ENCODE results near the gene HPCAL4. TPM values are rescaled to one million over a fixed set of nuclear protein-coding genes. Genes with fewer than 3 reads are reported as not detected.
A peak's percentile ranks its signal among the peaks of the same experiment; 100 is the strongest.

HPCAL4 gene
- total RNA-seq, 2 experiments from 2014 or later: 4.9 to 6.0 TPM

GRCh38 chr1:39721664-39722063 lies 30.4 kb upstream of the HPCAL4 start:
- Mint-ChIP-seq H3K4me1 (no peaks in the 10 kb centered on the region), H3K9me3 (no peaks in the 10 kb centered on the region), H3K27ac (no peak overlapping the region), H3K4me3 (no peak overlapping the region), H3K36me3 (no peaks in the 10 kb centered on the region), H3K27me3 (peaks cover 60% of the 10 kb centered on the region)
- POLR2A ChIA-PET: no interaction called here
- DNase-seq (no peak), ATAC-seq (ENCODE audit: low read depth) (no peak)

- ATAC-seq (ENCODE audit: low read depth) (peak; percentile 61), DNase-seq (no peak)
- peaks cover 55% of the 10 kb centered on the region for H3K27me3 Mint-ChIP-seq
- no peaks in the 10 kb centered on the region for H3K9me3 Mint-ChIP-seq
- POLR2A ChIA-PET: interaction anchor here (0.7 to 1.0 kb wide), 2 partner anchors 18 to 1240 kb away, joined by 3 read pairs; partner anchors contain the start of gene PPIE
- no peak overlapping the region for H3K27ac Mint-ChIP-seq
- H3K36me3 Mint-ChIP-seq: no peaks in the 10 kb centered on the region
- H3K4me3 Mint-ChIP-seq: no peak overlapping the region
- no peaks in the 10 kb centered on the region for H3K4me1 Mint-ChIP-seq
These were observed 29.1 kb upstream of the HPCAL4 start for GRCh38 chr1:39720094-39720999.

- no peaks in the 10 kb centered on the region for H3K4me1 Mint-ChIP-seq
- POLR2A ChIA-PET: no interaction called here
- H3K27ac Mint-ChIP-seq: no peak overlapping the region
- ATAC-seq (ENCODE audit: low read depth) (no peak), DNase-seq (no peak)
- H3K36me3 Mint-ChIP-seq: no peaks in the 10 kb centered on the region
- H3K27me3 Mint-ChIP-seq: peaks cover 49% of the 10 kb centered on the region
- no peak overlapping the region for H3K4me3 Mint-ChIP-seq
- H3K9me3 Mint-ChIP-seq: no peaks in the 10 kb centered on the region
These were observed 26.6 kb upstream of the HPCAL4 start for GRCh38 chr1:39717809-39718208.

- Mint-ChIP-seq H3K27me3 (peaks cover 35% of the 10 kb centered on the region), H3K4me3 (no peak overlapping the region)
- POLR2A ChIA-PET: no interaction called here
These were observed 22.3 kb upstream of the HPCAL4 start for GRCh38 chr1:39713557-39713956.

GRCh38 chr1:39711966-39712340 lies 20.7 kb upstream of the HPCAL4 start:
- Mint-ChIP-seq H3K4me3 (no peak overlapping the region), H3K9me3 (no peaks in the 10 kb centered on the region), H3K36me3 (no peaks in the 10 kb centered on the region), H3K27me3 (peaks cover 23% of the 10 kb centered on the region), H3K4me1 (no peaks in the 10 kb centered on the region), H3K27ac (no peak overlapping the region)
- POLR2A ChIA-PET: no interaction called here
- DNase-seq (no peak), ATAC-seq (ENCODE audit: low read depth) (no peak)

More at GRCh38 chr1:39713557-39713956, 22.3 kb upstream of the HPCAL4 start:
- ATAC-seq (ENCODE audit: low read depth) (no peak), DNase-seq (no peak)
- Mint-ChIP-seq H3K4me1 (no peaks in the 10 kb centered on the region), H3K36me3 (no peaks in the 10 kb centered on the region), H3K9me3 (no peaks in the 10 kb centered on the region), H3K27ac (no peak overlapping the region)

GRCh38 chr1:39711104-39711965 lies 20.1 kb upstream of the HPCAL4 start:
- POLR2A ChIA-PET: no interaction called here

GRCh38 chr1:39707506-39707905 lies 16.3 kb upstream of the HPCAL4 start:
- Mint-ChIP-seq H3K9me3 (no peaks in the 10 kb centered on the region), H3K27ac (no peak overlapping the region), H3K36me3 (no peaks in the 10 kb centered on the region), H3K27me3 (peaks cover 14% of the 10 kb centered on the region), H3K4me1 (no peaks in the 10 kb centered on the region), H3K4me3 (no peak overlapping the region)
- POLR2A ChIA-PET: no interaction called here
- no peak for DNase-seq
- ATAC-seq (ENCODE audit: low read depth): no peak

More at GRCh38 chr1:39711104-39711965, 20.1 kb upstream of the HPCAL4 start:
- no peak for DNase-seq
- no peaks in the 10 kb centered on the region for H3K9me3 Mint-ChIP-seq
- peaks cover 18% of the 10 kb centered on the region for H3K27me3 Mint-ChIP-seq
- ATAC-seq (ENCODE audit: low read depth): no peak
- no peak overlapping the region for H3K4me3 Mint-ChIP-seq
- no peaks in the 10 kb centered on the region for H3K36me3 Mint-ChIP-seq
- H3K27ac Mint-ChIP-seq: no peak overlapping the region
- H3K4me1 Mint-ChIP-seq: no peaks in the 10 kb centered on the region

- H3K4me1 Mint-ChIP-seq: no peaks in the 10 kb centered on the region
- DNase-seq (no peak), ATAC-seq (ENCODE audit: low read depth) (no peak)
- H3K27me3 Mint-ChIP-seq: peaks cover 12% of the 10 kb centered on the region
- H3K4me3 Mint-ChIP-seq: no peak overlapping the region
- no peak overlapping the region for H3K27ac Mint-ChIP-seq
- POLR2A ChIA-PET: no interaction called here
- H3K9me3 Mint-ChIP-seq: no peaks in the 10 kb centered on the region
- no peaks in the 10 kb centered on the region for H3K36me3 Mint-ChIP-seq
These were observed 13.5 kb upstream of the HPCAL4 start for GRCh38 chr1:39704757-39705156.

GRCh38 chr1:39701049-39701439 lies 9.8 kb upstream of the HPCAL4 start:
- H3K9me3 Mint-ChIP-seq: no peaks in the 10 kb centered on the region
- H3K36me3 Mint-ChIP-seq: no peaks in the 10 kb centered on the region
- H3K4me1 Mint-ChIP-seq: no peaks in the 10 kb centered on the region
- peaks cover 34% of the 10 kb centered on the region for H3K27me3 Mint-ChIP-seq
- POLR2A ChIA-PET: no interaction called here
- DNase-seq (no peak), ATAC-seq (ENCODE audit: low read depth) (no peak)
- no peak overlapping the region for H3K4me3 Mint-ChIP-seq
- H3K27ac Mint-ChIP-seq: no peak overlapping the region

GRCh38 chr1:39700348-39700747 lies 9.1 kb upstream of the HPCAL4 start:
- no peaks in the 10 kb centered on the region for H3K4me1 Mint-ChIP-seq
- peaks cover 36% of the 10 kb centered on the region for H3K27me3 Mint-ChIP-seq
- no peaks in the 10 kb centered on the region for H3K9me3 Mint-ChIP-seq
- DNase-seq: no peak
- POLR2A ChIA-PET: no interaction called here
- H3K27ac Mint-ChIP-seq: no peak overlapping the region
- no peaks in the 10 kb centered on the region for H3K36me3 Mint-ChIP-seq
- no peak overlapping the region for H3K4me3 Mint-ChIP-seq
- ATAC-seq (ENCODE audit: low read depth): no peak

- POLR2A ChIA-PET: no interaction called here
- H3K27ac Mint-ChIP-seq: no peak overlapping the region
- peaks cover 41% of the 10 kb centered on the region for H3K27me3 Mint-ChIP-seq
These were observed 8.2 kb upstream of the HPCAL4 start for GRCh38 chr1:39699419-39699818.

GRCh38 chr1:39698568-39698967 lies 7.3 kb upstream of the HPCAL4 start:
- DNase-seq: no peak
- ATAC-seq (ENCODE audit: low read depth): no peak
- H3K27ac Mint-ChIP-seq: no peak overlapping the region
- no peak overlapping the region for H3K4me3 Mint-ChIP-seq
- peaks cover 40% of the 10 kb centered on the region for H3K27me3 Mint-ChIP-seq
- no peaks in the 10 kb centered on the region for H3K9me3 Mint-ChIP-seq
- POLR2A ChIA-PET: no interaction called here
- peaks cover 2% of the 10 kb centered on the region for H3K4me1 Mint-ChIP-seq
- H3K36me3 Mint-ChIP-seq: no peaks in the 10 kb centered on the region

More at GRCh38 chr1:39699419-39699818, 8.2 kb upstream of the HPCAL4 start:
- H3K36me3 Mint-ChIP-seq: no peaks in the 10 kb centered on the region
- ATAC-seq (ENCODE audit: low read depth) (no peak), DNase-seq (no peak)
- no peaks in the 10 kb centered on the region for H3K9me3 Mint-ChIP-seq
- H3K4me1 Mint-ChIP-seq: no peaks in the 10 kb centered on the region
- H3K4me3 Mint-ChIP-seq: no peak overlapping the region

- DNase-seq: no peak
- peaks cover 49% of the 10 kb centered on the region for H3K27me3 Mint-ChIP-seq
These were observed 5.2 kb upstream of the HPCAL4 start for GRCh38 chr1:39696448-39696847.

GRCh38 chr1:39695016-39695415 lies 3.8 kb upstream of the HPCAL4 start:
- peaks cover 56% of the 10 kb centered on the region for H3K27me3 Mint-ChIP-seq
- no peaks in the 10 kb centered on the region for H3K36me3 Mint-ChIP-seq
- DNase-seq (no peak), ATAC-seq (ENCODE audit: low read depth) (no peak)
- no peak overlapping the region for H3K4me3 Mint-ChIP-seq
- no peak overlapping the region for H3K27ac Mint-ChIP-seq
- H3K9me3 Mint-ChIP-seq: no peaks in the 10 kb centered on the region
- peaks cover 13% of the 10 kb centered on the region for H3K4me1 Mint-ChIP-seq
- POLR2A ChIA-PET: no interaction called here

More at GRCh38 chr1:39696448-39696847, 5.2 kb upstream of the HPCAL4 start:
- H3K9me3 Mint-ChIP-seq: no peaks in the 10 kb centered on the region
- no peak for ATAC-seq (ENCODE audit: low read depth)
- peaks cover 2% of the 10 kb centered on the region for H3K4me1 Mint-ChIP-seq
- POLR2A ChIA-PET: no interaction called here
- H3K36me3 Mint-ChIP-seq: no peaks in the 10 kb centered on the region
- no peak overlapping the region for H3K27ac Mint-ChIP-seq
- H3K4me3 Mint-ChIP-seq: no peak overlapping the region
